Liver (tissue), 9 donors: Measurements from ENCODE around the gene CASTOR1. TPM values are rescaled to one million over a fixed set of nuclear protein-coding genes. Genes with fewer than 3 reads are reported as not detected.

ENCODE experiments used
- DNase-seq: peaks from one replicate; pipeline ENCODE4 v3.0.0-alpha.2; 2017; ENCODE audit warnings: low spot score
- H3K27ac ChIP-seq, 2 donors: one replicate each; pipeline ENCODE4 v1.7.0; 2013; ENCODE audit warnings: inconsistent platforms in 2 of 2, low read length in 2 of 2, control low read depth in 1 of 2, low read depth in 1 of 2, mild to moderate bottlenecking in 1 of 2
- H3K27me3 ChIP-seq, 4 donors: one replicate each; pipeline versions ENCODE4 v1.6.1 to v1.7.0; 2013; ENCODE audit warnings: low read length in 3 of 4, inconsistent platforms in 1 of 4, mild to moderate bottlenecking in 1 of 4, moderate library complexity in 1 of 4; ENCODE audit not compliant: control insufficient read depth in 4 of 4, insufficient read depth in 4 of 4
- H3K36me3 ChIP-seq, 4 donors: one replicate each; pipeline versions ENCODE4 v1.6.1 to v1.7.0; 2013; ENCODE audit warnings: low read length in 3 of 4, mild to moderate bottlenecking in 3 of 4, low read depth in 1 of 4, moderate library complexity in 1 of 4; ENCODE audit not compliant: control insufficient read depth in 4 of 4, insufficient read depth in 3 of 4
- H3K4me1 ChIP-seq, 4 donors: one replicate each; pipeline versions ENCODE4 v1.6.1 to v1.7.0; 2013; ENCODE audit warnings: low read length in 3 of 4, mild to moderate bottlenecking in 3 of 4, moderate library complexity in 1 of 4; ENCODE audit not compliant: control insufficient read depth in 4 of 4, insufficient read depth in 4 of 4
- H3K4me3 ChIP-seq, 3 donors: one replicate each; pipeline versions ENCODE4 v1.6.1 to v1.7.0; 2013; ENCODE audit warnings: low read length in 3 of 3, control low read depth in 1 of 3, low read depth in 1 of 3, mild to moderate bottlenecking in 1 of 3
- H3K9ac ChIP-seq, 2 donors: one replicate each; pipeline ENCODE4 v1.7.0; 2013; ENCODE audit warnings: low read length in 2 of 2, mild to moderate bottlenecking in 2 of 2, moderate library complexity in 2 of 2, control low read depth in 1 of 2, low read depth in 1 of 2
- H3K9me3 ChIP-seq, 4 donors: one replicate each; pipeline versions ENCODE4 v1.6.1 to v1.7.0; 2013; ENCODE audit warnings: low read length in 3 of 4; ENCODE audit not compliant: control insufficient read depth in 4 of 4
- ATF3 ChIP-seq: IDR thresholded peaks from 2 replicates; pipeline ENCODE4 v1.6.1; 2016; ENCODE audit warnings: antibody characterized with exemption
- EGR1 ChIP-seq, 2 donors: IDR thresholded peaks; 2 replicates each; pipeline ENCODE4 v1.6.1; 2016 to 2018; ENCODE audit warnings: antibody characterized with exemption in 2 of 2, low read depth in 2 of 2
- FOXA1 ChIP-seq: IDR thresholded peaks from 2 replicates; pipeline ENCODE4 v1.6.1; 2016; ENCODE audit warnings: antibody characterized with exemption
- FOXA2 ChIP-seq: IDR thresholded peaks from 2 replicates; pipeline ENCODE4 v1.6.1; 2016; ENCODE audit warnings: antibody characterized with exemption
- GABPA ChIP-seq, 2 donors: IDR thresholded peaks in 1 of 2; conservative IDR thresholded peaks in 1 of 2; 2 replicates each; pipeline ENCODE4 v1.6.1; 2016; ENCODE audit warnings: antibody characterized with exemption in 2 of 2, mild to moderate bottlenecking in 1 of 2, moderate library complexity in 1 of 2
- HNF4A ChIP-seq, 2 donors: conservative IDR thresholded peaks; 2 replicates each; pipeline ENCODE4 v1.6.1; 2016; ENCODE audit warnings: antibody characterized with exemption in 2 of 2, mild to moderate bottlenecking in 2 of 2
- HNF4G ChIP-seq: IDR thresholded peaks from 2 replicates; pipeline ENCODE4 v1.6.1; 2016; ENCODE audit warnings: antibody characterized with exemption
- JUND ChIP-seq, 2 donors: IDR thresholded peaks; 2 replicates each; pipeline ENCODE4 v1.6.1; 2016; ENCODE audit warnings: antibody characterized with exemption in 2 of 2
- MAX ChIP-seq: IDR thresholded peaks from 2 replicates; pipeline ENCODE4 v1.6.1; 2016; ENCODE audit warnings: antibody characterized with exemption
- NR2F2 ChIP-seq: IDR thresholded peaks from 2 replicates; pipeline ENCODE4 v1.6.1; 2016; ENCODE audit warnings: antibody characterized with exemption
- RAD21 ChIP-seq, 2 donors: IDR thresholded peaks; 2 replicates each; pipeline ENCODE4 v1.6.1; 2016; ENCODE audit warnings: antibody characterized with exemption in 2 of 2, mild to moderate bottlenecking in 2 of 2
- RXRA ChIP-seq, 2 donors: IDR thresholded peaks; 2 replicates each; pipeline ENCODE4 v1.6.1; 2017 to 2018; ENCODE audit warnings: antibody characterized with exemption in 2 of 2, mild to moderate bottlenecking in 1 of 2
- SP1 ChIP-seq: IDR thresholded peaks from 2 replicates; pipeline ENCODE4 v1.6.1; 2018; ENCODE audit warnings: antibody characterized with exemption, mild to moderate bottlenecking
- YY1 ChIP-seq: IDR thresholded peaks from 2 replicates; pipeline ENCODE4 v1.6.1; 2016; ENCODE audit warnings: antibody characterized with exemption, mild to moderate bottlenecking
- WGBS: extraction: QIAGEN DNeasy Blood & Tissue Kit; methylation state at CpG from one replicate; pipeline ENCODE4 v1.1.7; 2013; 5-methylcytosine and 5-hydroxymethylcytosine counted together
- polyA plus RNA-seq, 2 donors: library from polyadenylated mRNA; stranded (reverse) in 1 of 2; unstranded in 1 of 2; fragments of 200-250 nt in 1 of 2; fragments of >200 nt in 1 of 2; fragmentation: Nextera tagmentation in 1 of 2; extraction: Ambion mirVana in 1 of 2; gene quantifications; one replicate each; pipeline versions ENCODE4 v1.2.1 to v1.2.3, GENCODE V29; 2013 to 2015
- total RNA-seq, 2 donors: library from RNA; depleted of rRNA; stranded (reverse); fragments of >200 nt; gene quantifications; one replicate each; pipeline ENCODE4 v1.2.3, GENCODE V29; 2014
- TF ChIP-seq, protein P1 (sequence below): IDR thresholded peaks from 2 replicates; pipeline ENCODE4 v1.6.1; 2016; ENCODE audit warnings: antibody characterized with exemption, mild to moderate bottlenecking
- TF ChIP-seq, protein P2 (sequence below): IDR thresholded peaks from 2 replicates; pipeline ENCODE4 v1.6.1; 2016; ENCODE audit warnings: antibody characterized with exemption
- donor health status: healthy.
- donor health status: healthy.
- donor health status: healthy.
- donor health status: healthy.
- donor health status: healthy.

The CASTOR1 gene
- total and polyA plus RNA-seq, 4 donors, result 1.8 to 5.4 (median 2.4) TPM

DNA sequence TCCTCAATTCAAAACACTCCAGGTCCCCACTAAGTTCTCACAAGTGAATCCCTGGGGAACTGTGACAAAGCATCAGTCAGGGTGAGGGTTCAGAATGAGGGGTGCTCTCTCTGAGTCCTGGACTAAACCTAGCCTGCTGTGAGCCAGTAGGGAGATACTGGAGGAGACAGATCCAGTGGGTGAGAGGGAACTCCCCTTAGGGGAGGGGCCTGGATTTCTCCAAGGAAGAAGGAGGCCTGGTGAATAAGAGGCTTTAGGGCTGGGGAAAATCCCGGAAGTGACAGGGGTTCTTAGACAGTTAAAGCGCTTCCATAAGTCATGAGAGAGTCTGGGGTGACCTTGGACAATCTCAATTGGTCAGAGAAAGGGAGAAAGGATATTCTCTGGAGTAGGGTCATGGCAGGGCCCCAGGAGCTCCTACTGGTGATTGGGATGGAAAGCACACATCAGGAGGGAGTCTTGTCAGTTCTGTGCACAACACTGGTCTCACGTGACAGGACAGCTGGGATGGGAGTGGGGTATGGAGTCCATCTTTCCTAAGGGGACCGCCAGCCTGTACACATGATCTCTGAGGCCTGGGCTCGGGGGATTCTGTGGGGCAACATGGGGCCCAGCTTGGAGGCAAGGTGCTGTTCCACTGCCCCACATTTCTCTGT, 35.9 kb upstream of the CASTOR1 start:
- Histone ChIP-seq H3K9me3 (no peaks in the 10 kb centered on the region), H3K4me1 (peaks cover 4 to 46% (median 33%) of the 10 kb centered on the region in 4 donors), H3K27me3 (no peaks in the 10 kb centered on the region), H3K36me3 (no peaks in the 10 kb centered on the region), H3K27ac (peak overlapping the region; percentile 3 to 28), H3K4me3 (peak overlapping the region in 2 of 3 donors; percentile 80 to 91), H3K9ac (no peak overlapping the region)
- WGBS, result 67% methylated on average over 5 of the region's 5 CpGs
- DNase-seq, result no peak
- TF ChIP-seq SP1 (no peak), RAD21 (IDR thresholded peaks at IDR 0.05) (no peak), GABPA (IDR thresholded peaks at IDR 0.05 in 1 of 2, conservative IDR thresholded peaks at IDR 0.05 in 1 of 2) (no peak), YY1 (no peak), FOXA1 (no peak)
- TF ChIP-seq, protein P1, sequence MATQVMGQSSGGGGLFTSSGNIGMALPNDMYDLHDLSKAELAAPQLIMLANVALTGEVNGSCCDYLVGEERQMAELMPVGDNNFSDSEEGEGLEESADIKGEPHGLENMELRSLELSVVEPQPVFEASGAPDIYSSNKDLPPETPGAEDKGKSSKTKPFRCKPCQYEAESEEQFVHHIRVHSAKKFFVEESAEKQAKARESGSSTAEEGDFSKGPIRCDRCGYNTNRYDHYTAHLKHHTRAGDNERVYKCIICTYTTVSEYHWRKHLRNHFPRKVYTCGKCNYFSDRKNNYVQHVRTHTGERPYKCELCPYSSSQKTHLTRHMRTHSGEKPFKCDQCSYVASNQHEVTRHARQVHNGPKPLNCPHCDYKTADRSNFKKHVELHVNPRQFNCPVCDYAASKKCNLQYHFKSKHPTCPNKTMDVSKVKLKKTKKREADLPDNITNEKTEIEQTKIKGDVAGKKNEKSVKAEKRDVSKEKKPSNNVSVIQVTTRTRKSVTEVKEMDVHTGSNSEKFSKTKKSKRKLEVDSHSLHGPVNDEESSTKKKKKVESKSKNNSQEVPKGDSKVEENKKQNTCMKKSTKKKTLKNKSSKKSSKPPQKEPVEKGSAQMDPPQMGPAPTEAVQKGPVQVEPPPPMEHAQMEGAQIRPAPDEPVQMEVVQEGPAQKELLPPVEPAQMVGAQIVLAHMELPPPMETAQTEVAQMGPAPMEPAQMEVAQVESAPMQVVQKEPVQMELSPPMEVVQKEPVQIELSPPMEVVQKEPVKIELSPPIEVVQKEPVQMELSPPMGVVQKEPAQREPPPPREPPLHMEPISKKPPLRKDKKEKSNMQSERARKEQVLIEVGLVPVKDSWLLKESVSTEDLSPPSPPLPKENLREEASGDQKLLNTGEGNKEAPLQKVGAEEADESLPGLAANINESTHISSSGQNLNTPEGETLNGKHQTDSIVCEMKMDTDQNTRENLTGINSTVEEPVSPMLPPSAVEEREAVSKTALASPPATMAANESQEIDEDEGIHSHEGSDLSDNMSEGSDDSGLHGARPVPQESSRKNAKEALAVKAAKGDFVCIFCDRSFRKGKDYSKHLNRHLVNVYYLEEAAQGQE, result no peak

DNA sequence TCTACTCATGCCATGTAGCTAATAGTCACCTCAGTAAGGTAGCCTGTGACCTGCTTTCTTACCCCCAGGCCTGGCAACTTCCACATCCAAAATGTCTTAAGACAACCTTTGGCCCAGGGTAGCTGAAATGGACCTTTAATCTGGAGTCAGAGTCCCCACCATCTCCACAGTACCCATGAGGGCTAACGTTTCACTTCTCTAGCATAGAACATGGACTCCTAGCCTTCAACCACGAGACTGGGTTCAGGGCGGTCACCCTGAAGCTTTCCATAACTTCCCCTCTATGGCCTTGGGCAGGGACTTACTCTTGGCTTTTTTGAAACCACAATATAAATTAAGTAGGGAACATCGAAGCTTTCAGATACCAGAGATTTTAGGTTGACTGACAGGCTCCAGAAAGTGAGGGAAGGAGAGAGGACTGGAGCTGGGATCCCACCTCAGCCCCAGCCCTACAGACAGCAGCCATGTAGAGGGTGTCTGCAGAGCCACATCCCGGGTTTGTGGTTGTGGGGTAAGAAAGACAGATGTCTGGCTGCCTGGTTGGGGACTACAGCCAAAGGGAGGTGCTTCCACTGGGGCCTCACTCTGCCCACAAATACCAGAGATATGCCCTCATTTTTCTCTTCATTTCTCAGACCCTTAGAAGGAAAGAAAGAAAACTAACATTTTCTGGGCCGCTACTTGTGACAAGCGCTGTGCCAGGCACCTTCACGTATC, 34.9 kb upstream of the CASTOR1 start:
- Histone ChIP-seq H3K4me3 (peak overlapping the region in 1 of 3 donors; percentile 6), H3K27me3 (no peaks in the 10 kb centered on the region), H3K9ac (no peak overlapping the region), H3K4me1 (peaks cover 7 to 54% (median 39%) of the 10 kb centered on the region in 4 donors), H3K36me3 (peaks cover 0 to under 1% (median 0%) of the 10 kb centered on the region in 4 donors), H3K27ac (peak overlapping the region in 1 of 2 donors; percentile 25), H3K9me3 (no peaks in the 10 kb centered on the region)
- TF ChIP-seq YY1 (peak; percentile 56), FOXA2 (no peak), RAD21 (IDR thresholded peaks at IDR 0.05) (no peak), RXRA (IDR thresholded peaks at IDR 0.05) (peak in 1 of 2 donors; percentile 45), HNF4A (conservative IDR thresholded peaks at IDR 0.05) (peak; percentile 78 to 82), JUND (IDR thresholded peaks at IDR 0.05) (no peak), HNF4G (no peak), SP1 (peak; percentile 20), EGR1 (IDR thresholded peaks at IDR 0.05; ENCODE audit: low read depth in 2 of 2) (no peak), ATF3 (no peak), MAX (no peak), NR2F2 (no peak)
- TF ChIP-seq, protein P1, result no peak
- TF ChIP-seq, protein P2, sequence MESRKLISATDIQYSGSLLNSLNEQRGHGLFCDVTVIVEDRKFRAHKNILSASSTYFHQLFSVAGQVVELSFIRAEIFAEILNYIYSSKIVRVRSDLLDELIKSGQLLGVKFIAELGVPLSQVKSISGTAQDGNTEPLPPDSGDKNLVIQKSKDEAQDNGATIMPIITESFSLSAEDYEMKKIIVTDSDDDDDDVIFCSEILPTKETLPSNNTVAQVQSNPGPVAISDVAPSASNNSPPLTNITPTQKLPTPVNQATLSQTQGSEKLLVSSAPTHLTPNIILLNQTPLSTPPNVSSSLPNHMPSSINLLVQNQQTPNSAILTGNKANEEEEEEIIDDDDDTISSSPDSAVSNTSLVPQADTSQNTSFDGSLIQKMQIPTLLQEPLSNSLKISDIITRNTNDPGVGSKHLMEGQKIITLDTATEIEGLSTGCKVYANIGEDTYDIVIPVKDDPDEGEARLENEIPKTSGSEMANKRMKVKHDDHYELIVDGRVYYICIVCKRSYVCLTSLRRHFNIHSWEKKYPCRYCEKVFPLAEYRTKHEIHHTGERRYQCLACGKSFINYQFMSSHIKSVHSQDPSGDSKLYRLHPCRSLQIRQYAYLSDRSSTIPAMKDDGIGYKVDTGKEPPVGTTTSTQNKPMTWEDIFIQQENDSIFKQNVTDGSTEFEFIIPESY, result no peak
- DNase-seq, result no peak
- 52% methylated on average over 8 of the region's 8 CpGs for WGBS
